NCI-H187 (cell line): Measurements from ENCODE around the gene ZNF549.
A peak's percentile ranks its signal among the peaks of the same experiment; 100 is the strongest.

Experiments
- DNase-seq, 2 experiments: peaks; one replicate each; lab custom pipeline; 2025; lab: John Stamatoyannopoulos, UW

The ZNF549 gene

GRCh38 chr19:57566396-57567265 is 39.5 kb downstream of the ZNF549 start:
- no peak for DNase-seq

GRCh38 chr19:57570707-57571106 is 43.6 kb downstream of the ZNF549 start:
- DNase-seq: no peak

- DNase-seq: no peak
These were observed 45.3 kb downstream of the ZNF549 start for GRCh38 chr19:57572415-57572947.

- DNase-seq: no peak
These were observed 49.5 kb downstream of the ZNF549 start for GRCh38 chr19:57576661-57577060.

GRCh38 chr19:57578487-57579205 is 51.5 kb downstream of the ZNF549 start, which contains the start of gene ZNF416:
Gene ZNF416 (minus strand): TSS chr19:57578911. CDS start chr19:57578704, 207 bp downstream.
- DNase-seq: peak; percentile 67 to 95

- no peak for DNase-seq
These were observed 56.0 kb downstream of the ZNF549 start for GRCh38 chr19:57583104-57583520.

- DNase-seq: peak; percentile 58 to 82
These were observed 56.6 kb downstream of the ZNF549 start, which contains the start of gene ZIK1 for GRCh38 chr19:57583521-57584416. Gene ZIK1 (plus strand): TSS chr19:57584145. CDS start chr19:57584357, 212 bp downstream.

- no peak for DNase-seq
These were observed 60.4 kb downstream of the ZNF549 start for GRCh38 chr19:57587529-57587928.

- DNase-seq: no peak
These were observed 72.2 kb downstream of the ZNF549 start for GRCh38 chr19:57599377-57599760.

- DNase-seq: peak; percentile 72 to 77
These were observed 72.7 kb downstream of the ZNF549 start, which contains the start of gene ZNF530 for GRCh38 chr19:57599761-57600383. Gene ZNF530 (plus strand): TSS chr19:57599885. CDS start chr19:57604346, 4,461 bp downstream.

GRCh38 chr19:57606931-57607330 is 79.8 kb downstream of the ZNF549 start:
- no peak for DNase-seq
